ENCODE measurements around the gene GIPR.
"Not testable (repeated sequence)": the region's sequence is repeated elsewhere in the genome, so short reads cannot be mapped to it uniquely, and the experiment has no call there.

GIPR gene

DNA sequence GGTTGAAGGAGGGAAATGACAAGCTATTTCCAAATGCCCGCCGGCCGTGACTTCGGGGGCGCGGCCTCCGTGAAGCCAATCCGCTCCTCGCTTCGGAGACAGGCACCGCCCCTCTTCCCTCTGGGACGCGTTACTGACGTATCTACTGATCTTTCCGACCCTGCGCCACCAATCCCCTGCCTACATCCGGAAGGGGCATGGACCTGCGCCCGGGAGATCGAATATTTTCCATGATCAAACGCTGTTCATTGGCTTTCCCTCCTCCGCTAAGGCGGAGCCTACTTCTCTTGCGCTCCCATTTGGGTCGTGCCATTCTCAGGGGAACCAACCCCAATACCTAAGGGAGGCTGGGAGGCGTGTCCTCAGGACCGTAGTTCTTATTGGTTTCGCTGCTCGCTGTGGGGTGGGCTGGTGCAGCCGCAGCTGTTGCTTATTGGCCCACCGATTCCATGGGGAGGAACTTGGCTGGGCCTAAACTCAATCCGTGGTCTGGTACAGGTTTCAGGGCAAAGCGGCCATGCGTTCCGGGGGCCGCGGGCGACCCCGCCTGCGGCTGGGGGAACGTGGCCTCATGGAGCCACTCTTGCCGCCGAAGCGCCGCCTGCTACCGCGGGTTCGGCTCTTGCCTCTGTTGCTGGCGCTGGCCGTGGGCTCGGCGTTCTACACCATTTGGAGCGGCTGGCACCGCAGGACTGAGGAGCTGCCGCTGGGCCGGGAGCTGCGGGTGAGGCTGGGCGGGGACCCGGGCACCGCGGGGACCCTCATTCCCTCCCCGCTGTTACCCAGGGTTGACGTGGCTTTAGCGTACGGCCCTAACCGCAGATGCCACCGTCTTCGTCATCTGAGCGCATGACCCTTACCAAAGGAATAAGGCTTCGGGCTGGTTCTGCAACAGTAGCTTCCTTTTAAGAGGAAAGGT lies 24.4 kb downstream of the GIPR start, which contains the start of gene QPCTL:
TSS of gene QPCTL (plus strand) at position 480 of the 919 bp plus-strand sequence. CDS start at position 518, 38 bp downstream.
- peak; percentile 100 for DNase-seq (ENCODE audit: low spot score)

GRCh38 chr19:45693106-45693788 lies 25.2 kb downstream of the GIPR start:
- peak; percentile 60 for DNase-seq (ENCODE audit: low spot score)

DNA sequence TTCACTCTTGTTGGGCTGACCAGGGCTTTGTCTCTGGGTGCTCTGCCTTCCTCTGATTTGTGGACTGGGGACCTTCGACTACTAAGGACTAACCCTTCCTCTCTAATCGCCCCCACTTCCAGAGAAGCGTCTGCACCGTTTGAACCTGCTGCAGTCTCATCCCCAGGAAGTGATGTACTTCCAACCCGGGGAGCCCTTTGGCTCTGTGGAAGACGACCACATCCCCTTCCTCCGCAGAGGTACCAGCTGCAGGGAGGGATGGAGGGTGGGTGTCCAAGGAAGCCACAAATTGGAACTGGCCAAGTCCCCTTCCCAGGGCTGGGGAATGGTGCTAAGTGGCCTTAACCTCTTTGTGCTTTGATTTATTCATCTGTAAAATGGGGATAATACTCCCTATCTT lies 33.7 kb downstream of the GIPR start:
- no peak for DNase-seq (ENCODE audit: low spot score)

- DNase-seq (ENCODE audit: low spot score), result no peak
Observed at GRCh38 chr19:45705115-45705514, 37.1 kb downstream of the GIPR start.

DNA sequence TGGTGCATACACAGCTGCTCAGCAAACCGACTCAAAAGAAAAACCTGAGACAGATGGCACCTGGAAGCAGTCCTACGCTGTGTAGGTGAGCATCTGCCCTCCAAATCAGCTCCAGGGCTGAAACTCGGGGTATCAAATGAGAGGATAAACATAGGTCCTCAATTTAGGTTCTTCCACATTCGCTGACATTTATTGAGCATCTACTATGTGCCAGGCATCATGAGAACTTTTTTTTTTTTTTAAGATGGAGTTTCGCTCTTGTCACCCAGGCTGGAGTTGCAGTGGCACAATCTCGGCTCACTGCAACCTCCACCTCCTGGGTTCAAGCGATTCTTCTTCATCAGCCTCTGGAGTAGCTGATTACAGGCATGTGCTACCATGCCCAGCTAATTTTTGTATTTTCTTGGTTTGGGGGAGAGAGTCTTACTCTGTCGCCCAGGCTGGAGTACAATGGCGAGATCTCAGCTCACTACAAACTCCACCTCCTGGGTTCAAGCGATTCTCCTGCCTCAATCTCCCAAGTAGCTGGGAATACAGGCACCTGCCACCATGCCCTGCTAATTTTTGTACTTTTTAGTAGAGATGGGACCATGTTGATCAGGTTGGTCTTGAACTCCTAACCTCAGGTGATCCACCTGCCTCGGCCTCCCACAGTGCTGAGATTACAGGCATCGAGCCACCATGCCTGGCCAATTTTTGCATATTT lies 37.8 kb downstream of the GIPR start:
- DNase-seq (ENCODE audit: low spot score), result no peak

- DNase-seq (ENCODE audit: low spot score), result no peak
Observed at GRCh38 chr19:45710356-45711130, 42.5 kb downstream of the GIPR start.

GRCh38 chr19:45711851-45712698 lies 44.1 kb downstream of the GIPR start:
- no peak for DNase-seq (ENCODE audit: low spot score)

DNA sequence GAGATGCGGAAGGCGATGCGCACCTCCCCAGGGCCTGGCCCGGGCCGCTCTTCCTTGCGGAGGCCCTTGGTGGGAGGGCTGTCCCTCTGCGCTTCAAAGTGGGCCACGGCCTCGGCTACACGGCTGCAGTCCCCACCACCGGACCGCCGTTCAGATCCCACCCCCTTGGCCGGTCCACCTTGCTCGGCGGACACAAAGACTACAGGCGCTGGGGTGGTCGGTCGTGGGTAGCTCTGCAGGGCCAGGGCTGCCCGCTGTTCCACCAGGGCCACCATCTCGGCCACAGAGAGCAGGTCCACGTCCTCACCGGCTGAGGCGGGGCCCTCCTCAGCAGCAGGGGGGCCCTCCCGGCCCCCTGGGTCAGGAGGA lies 44.7 kb downstream of the GIPR start:
- no peak for DNase-seq (ENCODE audit: low spot score)

- no peak for DNase-seq (ENCODE audit: low spot score)
Observed at GRCh38 chr19:45713141-45713540, 45.1 kb downstream of the GIPR start.

DNA sequence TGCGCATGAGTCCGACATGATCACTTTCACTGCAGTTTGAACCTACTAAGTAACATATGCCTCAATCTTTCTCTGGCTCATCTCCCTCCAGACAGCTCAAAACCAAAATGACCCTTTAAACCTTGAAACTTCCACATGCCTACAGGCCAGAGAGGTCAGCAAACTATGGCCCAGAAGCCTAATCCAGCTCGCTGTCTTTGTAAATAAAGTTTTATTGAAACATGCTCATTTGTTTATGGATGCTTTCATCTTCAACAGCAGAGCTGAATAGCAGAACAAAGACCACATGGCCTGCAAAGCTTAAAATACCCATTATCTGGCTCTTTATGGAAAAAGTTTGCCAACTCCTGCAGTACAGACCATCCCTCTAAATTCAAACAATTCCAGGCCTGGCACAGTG lies 47.1 kb downstream of the GIPR start:
- DNase-seq (ENCODE audit: low spot score), result no peak

- DNase-seq (ENCODE audit: low spot score), result peak; percentile 56
Observed at GRCh38 chr19:45716359-45717130, 48.5 kb downstream of the GIPR start.

DNA sequence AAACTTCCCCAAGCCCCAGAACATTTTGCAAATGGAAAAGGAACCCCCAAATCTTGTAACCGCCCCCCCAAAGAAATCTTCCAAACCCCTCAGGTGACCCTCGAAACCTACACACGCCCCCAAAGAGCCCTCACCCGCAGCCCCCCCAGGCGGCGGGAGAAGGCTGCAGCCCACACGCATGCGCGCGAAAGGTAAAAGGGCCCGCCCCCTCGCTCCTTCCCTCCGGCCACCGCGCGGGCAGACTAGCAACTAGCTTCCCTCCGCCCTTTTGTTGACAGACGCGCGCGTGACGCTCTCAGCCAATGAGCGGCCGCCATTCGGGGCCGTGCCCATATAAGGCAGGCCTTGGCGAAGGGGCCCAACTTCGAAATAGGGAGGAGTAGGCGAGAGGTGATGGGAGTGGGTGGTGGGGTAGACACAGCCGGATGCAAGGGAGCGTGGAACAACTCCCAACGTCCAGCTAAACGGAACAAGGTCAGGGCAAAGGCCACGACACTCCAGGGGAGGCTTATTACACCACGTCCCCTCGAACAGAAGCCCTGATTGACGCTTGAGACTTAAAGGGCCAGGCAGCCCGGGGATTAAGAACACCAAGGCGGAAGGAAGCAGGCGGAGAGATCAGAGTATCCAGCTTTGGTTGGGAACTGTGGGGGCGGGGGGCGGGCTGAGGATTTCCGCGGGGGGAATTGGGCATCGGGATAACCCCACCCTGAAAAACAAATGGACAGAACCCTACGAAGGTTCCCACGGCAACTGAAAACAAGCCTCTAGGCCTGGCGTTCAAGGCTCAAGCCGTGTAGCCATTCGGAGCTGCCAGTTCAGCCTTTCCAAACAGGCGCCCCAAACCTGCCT lies 49.3 kb downstream of the GIPR start:
- peak; percentile 100 for DNase-seq (ENCODE audit: low spot score)

DNA sequence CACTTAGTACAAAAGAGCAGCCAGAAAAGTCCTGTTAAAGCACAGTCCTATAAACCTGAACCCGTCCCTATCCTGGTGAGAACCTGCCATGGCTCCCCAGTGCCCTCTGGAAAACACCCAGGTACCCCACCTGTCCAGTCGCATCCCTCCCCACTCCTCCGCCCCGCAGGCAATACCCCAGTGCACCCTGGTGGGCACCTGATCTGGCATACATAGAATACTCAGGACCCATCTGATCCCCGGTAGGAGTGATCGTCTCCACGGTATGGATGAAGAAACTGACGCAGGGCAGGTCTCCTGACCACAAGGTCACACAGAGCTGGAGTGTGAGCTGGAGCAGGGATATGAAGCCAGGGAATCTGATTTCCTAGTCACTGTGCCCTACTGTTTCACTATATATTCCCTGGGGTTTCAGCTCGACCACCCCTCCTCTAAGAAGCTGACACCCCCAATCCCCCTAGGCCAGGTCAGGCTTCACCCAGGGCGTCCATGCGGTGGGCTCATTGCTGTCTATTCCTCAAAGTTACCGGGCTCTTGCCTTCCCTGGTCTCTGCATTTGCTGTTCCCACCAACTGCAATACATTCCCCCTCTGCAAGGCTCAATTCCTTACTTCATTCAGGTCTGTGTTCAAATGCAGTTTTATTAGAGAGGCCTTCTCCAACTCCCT lies 50.1 kb downstream of the GIPR start:
- no peak for DNase-seq (ENCODE audit: low spot score)

- DNase-seq (ENCODE audit: low spot score), result not testable (repeated sequence)
Observed at GRCh38 chr19:45720065-45720464, 52.0 kb downstream of the GIPR start.

- not testable (repeated sequence) for DNase-seq (ENCODE audit: low spot score)
Observed at GRCh38 chr19:45728683-45729082, 60.7 kb downstream of the GIPR start.

DNA sequence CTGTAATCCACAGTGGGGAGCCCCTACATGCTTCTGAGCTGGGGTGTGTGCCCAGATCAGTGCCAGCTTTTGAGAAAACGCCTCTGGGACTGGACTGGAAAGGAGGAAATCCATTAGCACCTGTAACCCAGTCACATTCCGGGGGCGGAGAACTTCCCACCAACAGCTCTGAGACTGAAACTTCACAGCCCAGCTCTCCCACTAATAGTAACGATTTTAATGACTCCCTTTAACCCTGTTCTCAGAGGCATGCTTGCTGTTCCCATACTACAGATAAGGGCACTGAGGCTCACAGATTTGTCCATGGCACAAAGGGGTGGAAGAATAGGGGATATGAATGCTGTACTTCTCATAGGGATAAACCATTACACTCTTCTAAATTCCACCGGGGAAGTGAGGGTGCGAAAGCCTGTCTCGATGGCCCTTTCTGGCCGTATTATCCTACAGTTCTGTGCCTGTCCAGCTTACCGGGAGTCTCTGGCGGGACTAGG lies 61.8 kb downstream of the GIPR start:
- no peak for DNase-seq (ENCODE audit: low spot score)

DNA sequence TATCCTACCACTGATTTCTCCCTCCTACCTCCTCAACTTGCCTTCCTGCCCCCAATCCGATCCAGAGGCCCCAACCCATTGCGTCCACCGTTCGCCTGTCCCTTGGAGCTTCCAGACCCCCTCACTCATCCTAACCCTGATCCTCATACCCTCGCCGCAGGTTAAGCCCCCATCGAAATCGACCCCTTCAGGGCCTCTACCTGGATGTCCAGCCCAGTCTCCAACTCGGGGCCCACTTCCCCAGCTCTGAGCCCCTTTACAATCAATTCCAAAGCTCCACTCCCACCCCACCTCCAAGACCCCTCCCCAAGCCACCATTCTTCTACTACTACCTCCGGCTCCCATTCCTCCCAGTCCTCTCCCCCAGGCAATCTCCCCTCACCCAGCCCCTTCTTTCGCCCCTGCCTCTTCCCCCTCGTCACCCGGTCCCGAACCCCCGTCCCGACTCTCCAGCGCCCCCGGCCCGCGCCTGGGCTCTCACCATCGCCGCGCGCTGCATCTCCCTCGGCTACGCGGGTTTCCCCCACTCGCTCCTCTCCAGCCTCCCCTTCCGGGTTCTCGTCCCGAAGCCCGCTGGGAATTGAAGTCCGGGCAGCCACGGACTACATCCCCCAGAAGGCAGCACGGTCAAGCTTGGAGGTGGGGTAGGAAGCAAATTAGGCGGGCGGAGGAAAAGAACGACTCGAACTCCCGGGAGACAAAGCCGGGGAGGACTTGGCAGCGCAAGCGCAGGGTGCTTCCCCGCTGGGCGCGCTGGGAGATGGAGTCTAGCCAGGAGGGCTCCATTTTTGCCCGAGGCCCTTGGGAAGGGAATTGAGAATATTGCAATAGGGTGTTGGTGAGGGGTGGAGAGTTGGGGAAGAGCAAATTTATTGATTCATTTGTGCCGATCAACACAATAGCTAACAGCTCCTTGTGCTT lies 62.6 kb downstream of the GIPR start, which contains the start of gene FBXO46:
TSS of gene FBXO46 (minus strand) at position 529 of the 921 bp plus-strand sequence. CDS start 17,401 bp downstream, outside the sequence.
- DNase-seq (ENCODE audit: low spot score), result peak; percentile 98
